Measurements from ENCODE around the gene MEIS1. TPM values are rescaled to one million over a fixed set of nuclear protein-coding genes. Genes with fewer than 3 reads are reported as not detected.

MEIS1 gene
- total RNA-seq, 2 donors from 2014 or later, result not detected

DNA sequence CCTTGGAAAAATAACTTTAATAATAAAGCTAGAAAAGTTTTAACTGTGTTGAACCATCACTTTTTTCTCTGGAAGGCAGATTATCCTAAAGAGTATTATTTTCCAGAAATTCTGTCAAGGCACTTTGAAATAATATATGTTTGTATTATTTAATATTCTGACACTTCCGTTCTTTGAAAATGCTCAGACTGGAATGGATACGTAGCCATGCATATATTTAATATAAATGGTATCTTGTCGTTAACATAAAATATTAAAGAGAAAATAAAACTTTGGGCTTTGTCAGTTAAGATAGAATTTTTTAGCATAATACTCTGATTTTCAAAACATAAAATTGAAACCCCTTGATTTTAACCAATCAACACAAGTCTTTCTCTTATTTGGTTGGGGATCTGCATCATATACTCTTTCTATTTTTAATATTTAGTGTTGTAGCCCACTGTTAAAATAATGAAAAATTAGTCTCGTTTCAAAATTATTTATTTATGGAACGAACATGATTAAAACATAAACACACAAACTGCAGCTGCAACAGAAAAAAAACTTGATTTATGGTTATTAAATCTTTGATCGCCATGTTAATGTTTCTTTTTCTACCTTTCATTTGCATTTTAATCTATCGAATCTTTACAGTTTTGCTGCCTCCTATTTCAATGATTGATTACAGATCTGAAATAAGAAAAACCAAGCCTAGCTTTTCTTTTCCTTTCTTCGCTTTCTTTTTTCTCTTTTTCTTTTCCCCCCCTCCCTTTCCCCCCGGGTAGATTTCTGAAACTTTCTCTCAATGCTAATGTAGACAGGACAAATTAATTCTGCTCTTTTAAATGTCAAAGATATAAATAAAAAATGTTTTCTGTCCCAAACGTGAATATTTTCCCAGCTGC is 145.5 kb downstream of the MEIS1 start:
- H3K9me3 Mint-ChIP-seq, result no peaks in the 10 kb centered on the region

DNA sequence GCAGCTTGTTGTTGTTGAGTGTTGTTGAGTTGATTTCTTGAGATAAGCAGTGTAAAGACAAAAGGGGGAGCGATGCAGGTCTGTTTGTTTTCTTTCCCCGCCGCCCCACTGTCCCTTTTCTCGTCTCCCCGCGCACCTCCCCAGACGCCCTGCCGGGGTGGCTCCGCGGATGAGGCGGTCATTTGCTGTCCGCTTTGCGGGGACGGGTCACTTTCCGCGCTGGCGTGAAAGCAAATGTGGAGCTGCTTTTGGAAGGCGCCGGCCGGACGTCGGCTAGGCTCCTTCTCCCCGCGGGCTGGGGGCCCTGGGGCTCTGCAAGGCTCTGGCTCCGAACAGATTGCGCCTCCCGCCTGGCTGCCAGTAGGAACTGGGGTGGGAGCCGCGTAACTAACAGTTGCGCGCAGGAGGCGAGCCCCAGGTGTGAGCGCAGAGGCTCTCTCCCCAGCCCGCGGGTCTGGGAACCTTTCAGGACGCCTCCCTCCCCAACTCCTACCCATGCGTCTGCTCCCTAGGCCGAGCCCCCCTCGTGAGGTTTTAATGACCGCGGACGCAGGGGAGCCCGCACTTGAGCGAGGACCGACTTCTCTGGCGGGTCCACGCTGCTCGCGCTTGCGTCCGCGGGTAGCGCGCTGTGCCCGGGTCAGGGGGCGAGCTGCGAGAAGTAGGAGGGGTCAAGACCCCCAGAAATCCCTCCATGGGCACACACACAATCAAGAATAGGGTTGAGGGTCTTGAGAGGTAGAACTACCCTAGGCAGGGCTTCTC is 146.6 kb downstream of the MEIS1 start:
- ATAC-seq (replicated peaks), result no peak
- H3K4me1 Mint-ChIP-seq, result no peaks in the 10 kb centered on the region
- H3K27ac Mint-ChIP-seq, result no peak overlapping the region
- H3K27me3 Mint-ChIP-seq, result peaks cover 42% of the 10 kb centered on the region
- no peaks in the 10 kb centered on the region for H3K9me3 Mint-ChIP-seq
- no peak overlapping the region for H3K4me3 Mint-ChIP-seq
- no peaks in the 10 kb centered on the region for H3K36me3 Mint-ChIP-seq (ENCODE audit: low read depth)

More for the DNA sequence above, 145.5 kb downstream of the MEIS1 start:
- Mint-ChIP-seq H3K27ac (no peak overlapping the region), H3K36me3 (ENCODE audit: low read depth) (no peaks in the 10 kb centered on the region), H3K4me1 (no peaks in the 10 kb centered on the region), H3K4me3 (no peak overlapping the region), H3K27me3 (peaks cover 37% of the 10 kb centered on the region)
- ATAC-seq (replicated peaks), result no peak

DNA sequence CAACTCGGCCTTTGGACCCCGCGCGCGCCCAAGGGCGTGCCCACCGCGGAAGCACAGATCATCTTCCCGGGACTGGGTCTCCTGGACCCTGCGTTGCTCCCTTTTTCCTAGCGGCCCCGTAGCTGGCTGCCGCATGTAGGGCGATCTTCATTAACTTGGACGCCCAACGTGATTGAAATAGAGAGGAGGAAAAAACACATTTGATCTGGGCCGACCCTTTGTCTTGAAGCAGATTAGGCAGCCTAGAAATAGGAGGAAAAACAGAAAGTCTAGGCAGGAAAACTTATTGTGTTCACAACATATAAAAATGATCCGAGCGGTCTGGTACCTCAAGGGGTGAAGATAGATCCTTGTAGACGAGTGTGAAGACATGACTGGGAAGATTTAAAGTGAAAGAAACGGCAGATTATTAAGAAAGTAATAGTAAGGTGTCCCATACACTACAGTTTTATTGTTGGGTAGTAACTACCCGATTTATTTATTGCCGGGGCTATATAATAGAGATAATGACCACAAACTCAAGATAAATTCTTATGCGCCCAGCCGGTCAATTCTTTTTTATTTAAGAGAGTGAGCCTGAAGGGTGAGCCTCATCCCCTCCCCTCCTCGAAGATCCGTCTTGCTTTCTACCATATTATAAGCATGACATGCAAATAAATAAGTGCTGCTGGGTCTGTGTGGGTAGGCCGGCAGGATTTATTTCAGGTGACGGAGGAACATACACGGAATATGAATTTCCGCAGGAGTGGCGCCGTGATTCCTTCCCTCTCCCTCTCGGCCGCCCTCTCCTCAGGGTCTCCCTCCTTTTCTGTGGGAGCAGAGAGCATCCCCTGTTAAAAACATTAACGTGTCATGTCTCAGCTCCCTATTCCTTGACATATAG is 147.4 kb downstream of the MEIS1 start:
- Mint-ChIP-seq H3K4me1 (no peaks in the 10 kb centered on the region), H3K27me3 (peaks cover 37% of the 10 kb centered on the region), H3K27ac (no peak overlapping the region), H3K9me3 (no peaks in the 10 kb centered on the region), H3K4me3 (no peak overlapping the region), H3K36me3 (ENCODE audit: low read depth) (no peaks in the 10 kb centered on the region)
- ATAC-seq (replicated peaks), result no peak

DNA sequence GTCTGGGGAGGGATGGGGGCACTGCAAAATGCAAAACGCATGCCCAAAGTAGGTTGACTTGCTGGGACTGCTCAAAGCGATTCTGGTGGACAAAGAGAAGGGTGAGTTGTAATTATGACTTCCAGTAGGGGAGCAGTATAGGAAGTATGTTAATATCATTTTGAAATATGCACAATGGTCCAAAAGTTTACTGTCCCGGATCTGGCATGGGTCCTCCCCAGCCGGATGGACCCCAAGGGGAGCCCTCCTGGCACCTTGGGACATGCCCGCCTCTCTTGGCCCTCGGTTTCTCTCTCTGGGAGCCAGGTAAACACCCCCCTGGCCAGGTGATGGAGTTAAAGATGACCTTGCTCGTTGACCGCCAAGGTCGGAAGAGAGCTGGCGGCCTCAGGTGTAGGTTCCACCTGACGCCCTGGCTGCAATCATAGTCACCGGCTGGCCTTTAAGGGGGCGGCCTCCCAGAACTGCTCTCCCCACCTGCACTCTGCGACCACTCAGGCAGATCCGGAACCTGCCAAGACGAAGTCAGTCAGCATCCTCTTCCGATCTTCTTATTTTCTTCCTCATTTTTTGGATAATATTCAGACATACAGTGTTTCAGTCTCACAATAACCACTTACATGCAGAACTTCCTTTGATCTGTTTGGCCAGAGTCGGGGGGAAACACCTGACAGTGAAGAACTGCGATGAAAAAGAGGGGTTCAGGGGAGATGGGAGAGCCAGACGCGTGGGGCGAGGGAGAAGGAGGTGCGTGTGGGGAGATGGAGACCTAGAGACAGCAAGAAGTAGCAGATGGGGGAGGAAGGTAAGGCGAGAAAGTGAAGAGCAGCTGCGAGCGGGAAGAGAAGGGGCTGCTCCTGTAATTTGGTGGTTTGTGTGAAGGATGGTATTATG is 148.3 kb downstream of the MEIS1 start:
- Mint-ChIP-seq H3K9me3 (no peaks in the 10 kb centered on the region), H3K4me3 (no peak overlapping the region), H3K27me3 (peaks cover 29% of the 10 kb centered on the region), H3K36me3 (ENCODE audit: low read depth) (no peaks in the 10 kb centered on the region), H3K27ac (no peak overlapping the region), H3K4me1 (no peaks in the 10 kb centered on the region)
- ATAC-seq (replicated peaks), result no peak

DNA sequence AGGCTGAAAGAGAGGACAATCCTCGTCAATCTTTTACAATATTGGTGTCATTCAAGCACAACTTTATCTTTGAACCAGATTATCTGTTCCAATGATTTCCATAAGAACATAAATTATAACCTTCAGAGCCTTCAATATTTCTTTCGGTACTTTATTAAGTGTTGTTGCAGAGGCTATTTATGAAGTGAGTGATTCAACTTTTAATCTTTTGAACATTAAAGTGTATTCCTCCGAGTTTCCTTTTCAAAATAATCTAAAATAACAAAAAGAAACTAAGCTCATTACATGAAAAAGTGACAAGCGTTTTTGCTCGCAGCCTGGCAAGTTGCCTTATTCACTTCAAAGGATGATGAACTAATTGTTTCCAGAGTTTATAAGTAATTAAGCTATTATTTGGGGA is 149.0 kb downstream of the MEIS1 start:
- Mint-ChIP-seq H3K27ac (no peak overlapping the region), H3K4me3 (no peak overlapping the region), H3K9me3 (no peaks in the 10 kb centered on the region), H3K36me3 (ENCODE audit: low read depth) (no peaks in the 10 kb centered on the region), H3K27me3 (peaks cover 22% of the 10 kb centered on the region), H3K4me1 (no peaks in the 10 kb centered on the region)
- no peak for ATAC-seq (replicated peaks)

DNA sequence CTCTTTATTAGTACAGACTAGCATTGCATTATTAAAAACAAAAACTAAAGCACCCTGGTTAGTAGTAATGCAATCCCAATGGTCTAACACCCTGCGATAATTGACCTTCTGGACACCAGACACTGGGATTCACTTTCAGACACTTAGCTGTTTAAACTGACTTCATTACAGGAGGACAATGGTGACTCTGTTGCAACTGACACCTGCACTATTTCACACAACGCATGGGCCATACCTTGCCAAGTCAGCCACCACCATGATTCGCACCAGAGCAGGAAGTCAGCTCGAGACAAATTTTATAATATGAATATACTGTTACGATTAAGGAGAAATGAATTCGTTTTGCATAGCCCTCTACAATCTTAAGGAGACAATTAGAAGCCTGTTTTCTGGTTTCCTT is 150.7 kb downstream of the MEIS1 start:
- Mint-ChIP-seq H3K4me3 (no peak overlapping the region), H3K4me1 (no peaks in the 10 kb centered on the region), H3K27me3 (peaks cover 14% of the 10 kb centered on the region), H3K27ac (no peak overlapping the region), H3K36me3 (ENCODE audit: low read depth) (no peaks in the 10 kb centered on the region), H3K9me3 (no peaks in the 10 kb centered on the region)
- ATAC-seq (replicated peaks), result no peak

DNA sequence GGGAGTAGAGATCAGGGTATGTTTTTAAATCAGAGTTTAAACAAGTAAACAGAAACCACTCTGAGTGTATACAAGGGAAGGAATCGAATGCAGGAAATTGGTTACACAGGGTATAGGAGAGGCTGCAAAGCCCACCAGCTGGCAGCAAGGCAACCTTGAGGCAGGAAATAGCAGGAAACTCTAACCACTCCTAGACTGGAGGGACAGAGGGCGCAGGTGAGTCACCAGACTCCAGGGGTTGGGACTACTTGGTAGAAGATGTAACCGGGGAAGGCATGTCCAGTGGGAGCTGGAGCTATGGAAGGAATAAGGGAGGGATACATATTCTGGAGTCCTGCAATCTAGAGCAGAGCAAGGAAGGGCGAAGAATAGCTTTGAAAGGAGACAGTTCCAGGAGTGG is 152.3 kb downstream of the MEIS1 start:
- Mint-ChIP-seq H3K9me3 (no peaks in the 10 kb centered on the region), H3K27me3 (peaks cover 7% of the 10 kb centered on the region), H3K4me3 (no peak overlapping the region), H3K36me3 (ENCODE audit: low read depth) (no peaks in the 10 kb centered on the region), H3K27ac (no peak overlapping the region), H3K4me1 (no peaks in the 10 kb centered on the region)
- ATAC-seq (replicated peaks), result no peak

DNA sequence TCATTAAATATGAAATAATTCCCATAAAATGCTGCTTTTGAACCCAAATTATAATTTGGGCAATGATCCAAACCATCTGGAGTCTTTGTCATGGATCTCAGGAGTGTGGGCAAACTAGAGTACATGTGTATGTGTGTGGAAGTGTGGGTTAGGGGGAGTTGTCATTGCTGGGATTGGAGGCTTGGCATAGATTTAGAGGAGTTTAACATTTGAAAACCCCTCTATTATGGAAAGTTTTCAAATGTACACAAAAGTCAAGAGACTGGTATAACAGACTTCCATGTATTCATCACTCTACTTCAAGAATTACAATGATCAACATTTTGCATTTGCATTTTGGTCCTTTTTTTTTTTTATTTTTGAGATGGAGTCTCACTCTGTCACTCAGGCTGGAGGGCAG is 159.1 kb downstream of the MEIS1 start:
- H3K36me3 Mint-ChIP-seq (ENCODE audit: low read depth), result no peaks in the 10 kb centered on the region
- no peaks in the 10 kb centered on the region for H3K4me1 Mint-ChIP-seq
- H3K27me3 Mint-ChIP-seq, result no peaks in the 10 kb centered on the region
- no peak overlapping the region for H3K27ac Mint-ChIP-seq
- H3K4me3 Mint-ChIP-seq, result no peak overlapping the region
- H3K9me3 Mint-ChIP-seq, result no peaks in the 10 kb centered on the region
- ATAC-seq (replicated peaks), result no peak

DNA sequence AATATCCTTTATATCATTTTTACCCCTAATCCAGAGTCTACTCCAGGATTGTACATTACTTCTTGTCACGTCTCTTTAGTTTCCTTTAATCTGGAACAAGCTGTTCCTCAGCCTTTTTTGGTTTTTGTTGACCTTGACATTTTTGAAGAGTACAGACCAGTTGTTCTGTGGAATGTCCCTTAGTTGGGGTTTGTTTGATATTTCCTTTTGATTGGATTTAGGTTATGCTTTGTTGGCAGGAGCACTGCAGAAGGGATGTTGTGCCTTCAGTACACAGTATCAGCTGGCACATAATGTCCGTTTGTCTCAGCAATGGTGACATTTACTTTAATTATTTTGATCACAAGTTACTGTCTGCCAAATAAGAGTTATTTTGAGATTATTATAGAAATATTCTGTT is 160.6 kb downstream of the MEIS1 start:
- ATAC-seq (replicated peaks), result no peak
- Mint-ChIP-seq H3K4me1 (no peaks in the 10 kb centered on the region), H3K4me3 (no peak overlapping the region), H3K27ac (no peak overlapping the region), H3K36me3 (ENCODE audit: low read depth) (no peaks in the 10 kb centered on the region), H3K27me3 (no peaks in the 10 kb centered on the region), H3K9me3 (peaks cover 4% of the 10 kb centered on the region)

DNA sequence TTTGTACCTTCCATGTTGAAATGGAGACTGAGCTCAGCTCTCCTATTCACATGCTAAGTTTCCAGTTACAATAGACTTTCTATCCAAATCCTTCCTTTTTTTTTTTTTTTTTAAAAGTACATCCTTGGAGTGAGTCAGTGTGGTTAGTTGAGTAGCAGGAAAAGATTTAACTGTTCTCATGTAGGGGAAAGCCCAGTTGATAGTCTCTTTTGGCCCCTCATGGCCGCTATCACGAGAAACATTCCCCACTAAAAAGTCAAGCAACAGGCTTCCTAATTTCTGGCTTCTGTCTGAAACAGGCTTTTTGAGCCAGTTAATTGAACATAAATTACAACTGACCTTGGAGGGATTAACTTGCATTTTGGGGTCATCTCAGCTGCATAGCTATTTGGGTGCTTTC is 161.3 kb downstream of the MEIS1 start:
- Mint-ChIP-seq H3K27ac (no peak overlapping the region), H3K9me3 (peaks cover 4% of the 10 kb centered on the region), H3K36me3 (ENCODE audit: low read depth) (no peaks in the 10 kb centered on the region), H3K4me3 (no peak overlapping the region), H3K4me1 (no peaks in the 10 kb centered on the region), H3K27me3 (no peaks in the 10 kb centered on the region)
- no peak for ATAC-seq (replicated peaks)

DNA sequence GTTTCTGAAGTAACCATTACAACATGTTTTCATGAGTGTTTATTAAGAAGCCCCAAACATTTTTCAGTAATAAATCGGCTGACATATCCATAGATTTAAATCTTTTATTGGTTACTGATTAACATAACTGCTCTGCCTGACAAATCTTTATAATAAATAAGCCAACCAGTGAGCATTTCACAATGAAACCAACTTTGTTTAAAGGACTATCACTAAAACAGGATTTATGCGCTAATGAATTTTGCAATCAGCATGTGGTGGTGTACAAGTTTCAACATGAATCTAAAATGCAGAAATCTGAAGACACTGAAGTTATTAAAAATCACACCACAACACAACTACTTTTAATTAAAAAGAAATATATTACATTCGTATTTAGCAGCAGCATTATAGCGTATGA is 166.7 kb downstream of the MEIS1 start:
- H3K27me3 Mint-ChIP-seq, result no peaks in the 10 kb centered on the region
- no peak overlapping the region for H3K27ac Mint-ChIP-seq
- no peak for ATAC-seq (replicated peaks)
- H3K4me1 Mint-ChIP-seq, result no peaks in the 10 kb centered on the region
- no peaks in the 10 kb centered on the region for H3K36me3 Mint-ChIP-seq (ENCODE audit: low read depth)
- peaks cover 4% of the 10 kb centered on the region for H3K9me3 Mint-ChIP-seq
- H3K4me3 Mint-ChIP-seq, result no peak overlapping the region

DNA sequence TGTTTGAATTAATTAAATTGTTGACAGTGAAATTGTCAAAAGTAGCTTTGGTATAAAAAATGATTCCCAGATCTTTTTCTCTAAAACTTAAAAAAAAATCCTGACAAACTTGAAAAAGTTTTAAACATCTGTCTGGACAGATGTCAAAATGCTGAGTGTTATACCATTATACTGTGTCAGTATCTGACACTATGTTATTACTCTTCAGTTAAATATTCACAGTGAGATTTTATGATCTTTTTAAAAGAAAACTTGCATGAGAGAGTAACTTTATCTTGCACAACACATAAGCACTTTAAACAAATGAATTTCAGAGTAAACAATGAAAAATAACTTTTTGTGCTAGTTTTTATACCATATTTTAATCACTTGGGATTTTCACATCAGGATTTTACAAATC is 167.4 kb downstream of the MEIS1 start:
- H3K4me1 Mint-ChIP-seq, result no peaks in the 10 kb centered on the region
- no peaks in the 10 kb centered on the region for H3K27me3 Mint-ChIP-seq
- H3K4me3 Mint-ChIP-seq, result no peak overlapping the region
- ATAC-seq (replicated peaks), result no peak
- H3K27ac Mint-ChIP-seq, result no peak overlapping the region
- peaks cover 4% of the 10 kb centered on the region for H3K9me3 Mint-ChIP-seq
- no peaks in the 10 kb centered on the region for H3K36me3 Mint-ChIP-seq (ENCODE audit: low read depth)

DNA sequence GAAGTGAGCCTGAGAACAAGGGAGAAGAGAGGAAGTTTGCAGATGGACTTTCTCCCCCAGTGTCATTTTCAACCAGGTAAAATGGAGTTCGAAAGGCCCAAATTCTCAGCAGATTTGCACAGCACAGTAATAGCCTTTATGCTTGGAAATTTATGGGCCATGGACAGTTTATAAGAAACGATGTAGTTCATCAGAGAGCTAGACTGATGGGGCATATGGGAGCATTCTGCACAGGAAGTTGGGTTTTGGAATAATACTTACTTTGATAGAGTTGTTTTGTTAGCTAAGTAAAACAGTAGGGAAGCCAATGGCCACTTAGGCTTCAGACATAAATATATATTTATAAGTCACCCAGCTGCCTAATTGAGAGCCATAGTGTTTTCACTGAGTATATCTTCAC is 169.4 kb downstream of the MEIS1 start:
- no peaks in the 10 kb centered on the region for H3K27me3 Mint-ChIP-seq
- H3K27ac Mint-ChIP-seq, result no peak overlapping the region
- no peak overlapping the region for H3K4me3 Mint-ChIP-seq
- H3K4me1 Mint-ChIP-seq, result no peaks in the 10 kb centered on the region
- no peaks in the 10 kb centered on the region for H3K36me3 Mint-ChIP-seq (ENCODE audit: low read depth)
- H3K9me3 Mint-ChIP-seq, result peaks cover 2% of the 10 kb centered on the region
- no peak for ATAC-seq (replicated peaks)

DNA sequence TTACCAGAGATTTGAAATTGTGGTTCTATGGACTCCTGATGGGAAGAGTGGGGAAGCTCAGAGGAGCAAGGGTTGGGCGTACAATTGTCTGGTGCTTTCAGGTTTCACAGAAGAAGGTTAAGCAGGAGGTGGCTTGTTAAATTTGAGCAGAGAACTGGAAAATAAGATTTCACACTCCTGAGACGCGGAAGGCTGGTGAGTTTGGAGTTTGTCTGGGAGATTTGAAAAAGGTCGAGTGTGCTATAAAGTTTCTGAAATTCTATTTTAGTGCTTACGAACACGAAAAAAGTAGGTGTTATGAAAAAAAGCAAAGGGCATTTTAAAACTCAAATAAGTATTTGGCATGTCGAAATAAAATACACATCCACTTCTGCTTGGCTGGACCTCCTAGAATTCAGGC is 170.1 kb downstream of the MEIS1 start:
- H3K27ac Mint-ChIP-seq, result no peak overlapping the region
- no peaks in the 10 kb centered on the region for H3K4me1 Mint-ChIP-seq
- H3K9me3 Mint-ChIP-seq, result no peaks in the 10 kb centered on the region
- ATAC-seq (replicated peaks), result no peak
- H3K4me3 Mint-ChIP-seq, result no peak overlapping the region
- no peaks in the 10 kb centered on the region for H3K36me3 Mint-ChIP-seq (ENCODE audit: low read depth)
- H3K27me3 Mint-ChIP-seq, result no peaks in the 10 kb centered on the region

Data from activated T-helper 17 cell treated with anti-CD3 and anti-CD28 coated beads, Interleukin-2, amount 50 U/mL, for 72 hours (primary cell).